GM12878 (cell line): Measurements from ENCODE around the gene AKAP9. TPM values are rescaled to one million over a fixed set of nuclear protein-coding genes. Genes with fewer than 3 reads are reported as not detected.

Source experiments
- ATAC-seq: fragments of 200-7000 bp; cut with Tn5 transposase; 3 replicates; pipeline ENCODE4 v1.9.1; 2020; ENCODE audit warnings: mild to moderate bottlenecking, moderate library complexity
- BruUV-seq: library from RNA; stranded (reverse); fragments of 400-500 nt; replicated peaks from 2 replicates; lab custom pipeline; 2021; lab: Mats Ljungman, UMichigan
- CTCF ChIA-PET: fragments of 300-600 bp; sonication (Branson Sonifier 250); formaldehyde crosslinking; extraction: SDS; loops from one replicate; lab custom pipeline; 2021; ENCODE audit warnings: inconsistent platforms; lab: Yijun Ruan, JAX
- POLR2A ChIA-PET: fragments of 350-600 bp; formaldehyde crosslinking; extraction: SDS; loops from one replicate; lab custom pipeline; 2021; ENCODE audit warnings: inconsistent platforms; lab: Charles Lee
- RAD21 ChIA-PET: fragments of 300-600 bp; sonication (Branson Sonifier 250); formaldehyde crosslinking; loops from one replicate; lab custom pipeline; 2023; ENCODE audit warnings: antibody characterized with exemption; ENCODE audit not compliant: unreplicated experiment; lab: Charles Lee
- SMC1A ChIA-PET: fragments of 300-600 bp; sonication (Branson Sonifier 250); formaldehyde crosslinking; loops from one replicate; lab custom pipeline; 2023; ENCODE audit not compliant: unreplicated experiment, uncharacterized antibody; lab: Charles Lee
- DNase-seq: peaks from one replicate; pipeline ENCODE4 v3.0.0-alpha.2; 2011; ENCODE audit warnings: low read depth, low spot score
- FAIRE-seq: peaks from 3 replicates; lab custom pipeline; 2011; peaks lifted over from hg19 to GRCh38; lab: Jason Lieb, UNC
- H2AFZ ChIP-seq: 2 replicates; pipeline ENCODE4 v1.6.0; 2011; ENCODE audit warnings: low read depth, low read length, control low read depth; ENCODE audit not compliant: control insufficient read depth
- H3K27ac ChIP-seq: 2 replicates; pipeline ENCODE4 v1.5.1; 2011; ENCODE audit warnings: control low read depth; ENCODE audit not compliant: control insufficient read depth, insufficient read depth
- H3K27me3 ChIP-seq, 2 experiments: replicated peaks in 1 of 2; 2 replicates each; pipeline versions ENCODE4 v1.6.0 to v1.6.1; 2011; ENCODE audit warnings: low read length in 1 of 2; ENCODE audit not compliant: control insufficient read depth in 2 of 2, insufficient read depth in 2 of 2
- H3K36me3 ChIP-seq, 2 experiments: 2 replicates each; pipeline ENCODE4 v1.5.1; 2011; ENCODE audit warnings: low read length in 1 of 2; ENCODE audit not compliant: control insufficient read depth in 2 of 2, insufficient read depth in 2 of 2
- H3K4me1 ChIP-seq: 2 replicates; pipeline ENCODE4 v1.6.1; 2011; ENCODE audit warnings: mild to moderate bottlenecking, low read length, moderate library complexity, mixed read lengths; ENCODE audit not compliant: control insufficient read depth, insufficient read depth
- H3K4me2 ChIP-seq: 2 replicates; pipeline ENCODE4 v1.6.0; 2011; ENCODE audit warnings: control low read depth; ENCODE audit not compliant: control insufficient read depth, insufficient read depth
- H3K4me3 ChIP-seq: fragments of 200-600 bp; sonication (generic); 2 replicates; pipeline ENCODE4 v1.5.1; 2016
- H3K79me2 ChIP-seq: 2 replicates; pipeline ENCODE4 v1.6.0; 2011; ENCODE audit warnings: low read length; ENCODE audit not compliant: control insufficient read depth, insufficient read depth
- H3K9ac ChIP-seq: 2 replicates; pipeline ENCODE4 v1.8.0; 2011; ENCODE audit warnings: low read length, control low read depth, mixed read lengths; ENCODE audit not compliant: control insufficient read depth, insufficient read depth
- H3K9me3 ChIP-seq: replicated peaks from 3 replicates; pipeline ENCODE4 v1.5.1; 2011; ENCODE audit warnings: mild to moderate bottlenecking, low read length; ENCODE audit not compliant: control insufficient read depth, insufficient read depth
- H4K20me1 ChIP-seq: 2 replicates; pipeline ENCODE4 v1.6.0; 2011; ENCODE audit not compliant: control insufficient read depth, insufficient read depth
- EP300 ChIP-seq, 2 experiments: fragments of 150-350 bp in 1 of 2; IDR thresholded peaks; 2 replicates each; pipeline ENCODE4 v1.6.1; 2011 to 2012; ENCODE audit warnings: low read depth in 2 of 2, low read length in 2 of 2, borderline replicate concordance in 1 of 2, improper control_type of control experiment in 1 of 2, inconsistent platforms in 1 of 2; ENCODE audit not compliant: control insufficient read depth in 1 of 2
- ETV6 ChIP-seq, 2 experiments: fragments of 450-650 bp in 1 of 2; IDR thresholded peaks in 1 of 2; conservative IDR thresholded peaks in 1 of 2; 2 replicates each; pipeline ENCODE4 v1.6.1; 2014; ENCODE audit warnings: antibody characterized with exemption in 1 of 2, borderline replicate concordance in 1 of 2, low read depth in 1 of 2, mild to moderate bottlenecking in 1 of 2, moderate library complexity in 1 of 2
- EZH2 ChIP-seq: IDR thresholded peaks from 2 replicates; pipeline ENCODE4 v1.6.1; 2012; ENCODE audit warnings: low read depth, mild to moderate bottlenecking, control low read depth, inconsistent platforms, low read length, borderline replicate concordance; ENCODE audit not compliant: control insufficient read depth
- GABPA ChIP-seq: IDR thresholded peaks from 2 replicates; pipeline ENCODE4 v1.6.1; 2014; ENCODE audit warnings: antibody characterized with exemption, low read depth, mild to moderate bottlenecking, inconsistent platforms
- MTA3 ChIP-seq: IDR thresholded peaks from 2 replicates; pipeline ENCODE4 v1.6.1; 2012; ENCODE audit warnings: low read length, inconsistent platforms, borderline replicate concordance
- NFXL1 ChIP-seq: fragments of 450-650 bp; IDR thresholded peaks from 2 replicates; pipeline ENCODE4 v1.6.1; 2017; ENCODE audit warnings: antibody characterized with exemption, mild to moderate bottlenecking, borderline replicate concordance
- RELA ChIP-seq: fragments of 450-650 bp; IDR thresholded peaks from 2 replicates; pipeline ENCODE4 v1.8.0; 2014; ENCODE audit warnings: borderline replicate concordance; ENCODE audit not compliant: partially characterized antibody
- SIN3A ChIP-seq: IDR thresholded peaks from 2 replicates; pipeline ENCODE4 v1.6.1; 2012; ENCODE audit warnings: low read depth, low read length, improper control_type of control experiment
- TBL1XR1 ChIP-seq: IDR thresholded peaks from 2 replicates; pipeline ENCODE4 v1.6.1; 2012; ENCODE audit warnings: low read depth, low read length, improper control_type of control experiment
- USF2 ChIP-seq: IDR thresholded peaks from 2 replicates; pipeline ENCODE4 v1.6.1; 2011; ENCODE audit warnings: low read depth, low read length, improper control_type of control experiment, borderline replicate concordance
- ZNF622 ChIP-seq: fragments of 450-650 bp; IDR thresholded peaks from 2 replicates; pipeline ENCODE4 v1.6.1; 2017; ENCODE audit warnings: mild to moderate bottlenecking, inconsistent platforms
- WGBS: methylation state at CpG from one replicate; pipeline ENCODE4 v1.1.6; 2016; ENCODE audit warnings: low lambda C conversion rate; ENCODE audit not compliant: insufficient replicate concordance, insufficient coverage; ENCODE audit errors: missing lambda C conversion rate; 5-methylcytosine and 5-hydroxymethylcytosine counted together
- in situ Hi-C: fragments of 300-500 bp; cut with MboI; formaldehyde crosslinking; loops from 9 replicates; pipeline ENCODE4 v1.14.3; 2018; ENCODE audit warnings: mixed read lengths
- intact Hi-C: fragments of 100-400 bp; cut with micrococcal nuclease; formaldehyde crosslinking; loops from one replicate; pipeline ENCODE4 v1.14.2; 2022; ENCODE audit not compliant: unreplicated experiment
- polyA plus RNA-seq, 11 experiments: library from polyadenylated mRNA; depleted of rRNA in 4 of 11; unstranded in 6 of 11; stranded (reverse) in 5 of 11; fragments of >200 nt; fragmentation: Nextera tagmentation in 4 of 11; fragmentation: Illumina TruSeq in 1 of 11; extraction: Ambion mirVana in 4 of 11; extraction: Trizol in 1 of 11; gene quantifications; 1 replicate in 1 of 11; 2 replicates in 10 of 11; pipeline versions ENCODE4 v1.2.1 to v1.2.3, GENCODE V29; 2011 to 2016; ENCODE audit warnings: inconsistent platforms in 2 of 11, missing spikeins in 2 of 11, low read depth in 1 of 11
- total RNA-seq, 4 experiments: library from RNA; depleted of rRNA in 3 of 4; stranded (reverse); fragments of >200 nt in 3 of 4; fragmentation: Illumina TruSeq in 1 of 4; extraction: Trizol in 1 of 4; gene quantifications; 2 replicates each; pipeline versions ENCODE4 v1.2.1 to v1.2.3, GENCODE V29; 2013 to 2021
- TF ChIP-seq, protein P1 (sequence below), 3 experiments: IDR thresholded peaks in 2 of 3; conservative IDR thresholded peaks in 1 of 3; 2 replicates each; pipeline ENCODE4 v1.5.1; 2011; ENCODE audit warnings: low read depth in 3 of 3, low read length in 3 of 3, mild to moderate bottlenecking in 3 of 3, control low read depth in 2 of 3, moderate library complexity in 2 of 3, inconsistent platforms in 1 of 3, mixed read lengths in 1 of 3; ENCODE audit not compliant: control insufficient read depth in 2 of 3, insufficient read depth in 1 of 3; ENCODE audit errors: extremely low read depth in 1 of 3

AKAP9 gene
- total and polyA plus RNA-seq, 10 of the 15 experiments (the other 5 are each of a cell fraction or from before 2014, with no cell fraction given): 21.1 to 62.8 (median 31.6) TPM

DNA sequence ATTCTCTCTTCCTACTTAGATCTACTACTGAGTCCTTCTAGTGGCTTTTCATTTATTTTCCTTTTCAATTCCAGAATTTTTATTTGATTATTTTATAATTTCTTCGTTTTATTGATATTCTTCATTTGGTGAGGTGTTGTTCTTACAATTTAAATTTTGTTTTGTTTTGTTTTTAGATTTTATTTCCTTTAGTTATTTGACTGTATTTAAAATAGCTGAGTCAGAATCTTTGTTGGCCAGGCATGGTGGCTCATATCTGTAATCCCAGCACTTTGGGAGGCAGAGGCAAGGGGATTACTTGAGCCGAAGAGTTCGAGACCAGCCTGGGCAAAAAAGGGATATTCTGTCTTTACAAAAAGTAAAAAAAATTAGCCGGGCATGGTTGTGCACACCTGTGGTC lies 36.1 kb downstream of the AKAP9 start:
- Histone ChIP-seq H3K4me2 (no peak overlapping the region), H3K27ac (no peak overlapping the region), H3K4me3 (no peak overlapping the region), H3K36me3 (peaks cover 0 to 6% of the 10 kb centered on the region in 2 experiments; a peak in 1 of 4 replicates), H3K4me1 (no peaks in the 10 kb centered on the region), H3K27me3 (no peaks in the 10 kb centered on the region), H3K79me2 (peaks cover 3% of the 10 kb centered on the region; the same call in 1 of the 2 replicates), H3K9me3 (no peaks in the 10 kb centered on the region; the same call in 2 of the 3 replicates), H4K20me1 (no peaks in the 10 kb centered on the region), H2AFZ (no peak overlapping the region), H3K9ac (no peak overlapping the region)
- CTCF ChIA-PET: no interaction called here
- 97% methylated on average over 4 of the region's 4 CpGs for WGBS
- RAD21 ChIA-PET: no interaction called here
- no peak for TF ChIP-seq RELA
- no peak for TF ChIP-seq GABPA
- no peak for TF ChIP-seq ETV6 (conservative IDR thresholded peaks at IDR 0.05 in 1 of 2, IDR thresholded peaks at IDR 0.05 in 1 of 2; ENCODE audit: borderline replicate concordance in 1 of 2, low read depth in 1 of 2)
- POLR2A ChIA-PET: no interaction called here
- BruUV-seq: no TSS peak
- DNase-seq (no peak), ATAC-seq (no peak), FAIRE-seq (no peak)
- intact Hi-C loops (no loop called here), in situ Hi-C loops (no loop called here)
- SMC1A ChIA-PET: interaction anchor here (0.6 kb wide), 1 partner anchor 1455 kb away, joined by 3 read pairs; no protein-coding TSS in a partner anchor

- TF ChIP-seq NFXL1 (no peak), GABPA (no peak), MTA3 (no peak), SIN3A (no peak), TBL1XR1 (no peak), EP300 (IDR thresholded peaks at IDR 0.05; ENCODE audit: borderline replicate concordance in 1 of 2, control insufficient read depth in 1 of 2, low read depth in 2 of 2, low read length in 2 of 2) (no peak), USF2 (no peak), ZNF622 (no peak), EZH2 (no peak)
- TF ChIP-seq, protein P1, sequence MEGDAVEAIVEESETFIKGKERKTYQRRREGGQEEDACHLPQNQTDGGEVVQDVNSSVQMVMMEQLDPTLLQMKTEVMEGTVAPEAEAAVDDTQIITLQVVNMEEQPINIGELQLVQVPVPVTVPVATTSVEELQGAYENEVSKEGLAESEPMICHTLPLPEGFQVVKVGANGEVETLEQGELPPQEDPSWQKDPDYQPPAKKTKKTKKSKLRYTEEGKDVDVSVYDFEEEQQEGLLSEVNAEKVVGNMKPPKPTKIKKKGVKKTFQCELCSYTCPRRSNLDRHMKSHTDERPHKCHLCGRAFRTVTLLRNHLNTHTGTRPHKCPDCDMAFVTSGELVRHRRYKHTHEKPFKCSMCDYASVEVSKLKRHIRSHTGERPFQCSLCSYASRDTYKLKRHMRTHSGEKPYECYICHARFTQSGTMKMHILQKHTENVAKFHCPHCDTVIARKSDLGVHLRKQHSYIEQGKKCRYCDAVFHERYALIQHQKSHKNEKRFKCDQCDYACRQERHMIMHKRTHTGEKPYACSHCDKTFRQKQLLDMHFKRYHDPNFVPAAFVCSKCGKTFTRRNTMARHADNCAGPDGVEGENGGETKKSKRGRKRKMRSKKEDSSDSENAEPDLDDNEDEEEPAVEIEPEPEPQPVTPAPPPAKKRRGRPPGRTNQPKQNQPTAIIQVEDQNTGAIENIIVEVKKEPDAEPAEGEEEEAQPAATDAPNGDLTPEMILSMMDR (IDR thresholded peaks at IDR 0.05 in 2 of 3, conservative IDR thresholded peaks at IDR 0.05 in 1 of 3; ENCODE audit: control insufficient read depth in 2 of 3, extremely low read depth in 1 of 3, insufficient read depth in 1 of 3, low read depth in 3 of 3, low read length in 3 of 3): no peak
- in situ Hi-C loops: no loop called here
- no TSS peak for BruUV-seq
These were observed 38.9 kb downstream of the AKAP9 start for GRCh38 chr7:91979590-91979989.

More at GRCh38 chr7:91979590-91979989, 38.9 kb downstream of the AKAP9 start:
- H3K9ac ChIP-seq: no peak overlapping the region
- H3K4me2 ChIP-seq: no peak overlapping the region
- intact Hi-C loops: no loop called here
- H3K4me1 ChIP-seq: no peaks in the 10 kb centered on the region
- no peaks in the 10 kb centered on the region; the same call in 2 of the 3 replicates for H3K9me3 ChIP-seq
- H3K27ac ChIP-seq: no peak overlapping the region
- H2AFZ ChIP-seq: no peak overlapping the region
- no peaks in the 10 kb centered on the region for H3K27me3 ChIP-seq
- CTCF ChIA-PET: interaction anchor here (1.4 kb wide), 1 partner anchor 39 kb away, joined by 3 read pairs; the partner anchor contains the start of gene AKAP9
- H3K4me3 ChIP-seq: no peak overlapping the region
- RAD21 ChIA-PET: no interaction called here
- FAIRE-seq: no peak
- POLR2A ChIA-PET: no interaction called here
- H4K20me1 ChIP-seq: no peaks in the 10 kb centered on the region
- no peaks in the 10 kb centered on the region for H3K79me2 ChIP-seq
- DNase-seq: no peak
- ATAC-seq: peak; percentile 37; the same call in 2 of the 3 replicates
- peaks cover 0 to 6% of the 10 kb centered on the region in 2 experiments; a peak in 1 of 4 replicates for H3K36me3 ChIP-seq
- 95% methylated on average over 1 of the region's 1 CpG for WGBS
- SMC1A ChIA-PET: no interaction called here
